WTC11 (cell line): ENCODE measurements around the gene DDX20. TPM values are rescaled to one million over a fixed set of nuclear protein-coding genes. Genes with fewer than 3 reads are reported as not detected.
"Not testable (repeated sequence)": the region's sequence is repeated elsewhere in the genome, so short reads cannot be mapped to it uniquely, and the experiment has no call there.

Source experiments
- ATAC-seq: fragments of 200-7000 bp; cut with Tn5 transposase; 2 replicates; pipeline ENCODE4 v1.10.0; 2021; ENCODE audit warnings: mild to moderate bottlenecking, moderate library complexity
- CTCF ChIA-PET: fragments of 300-600 bp; sonication (Branson Sonifier 250); formaldehyde crosslinking; loops from one replicate; lab custom pipeline; 2021; ENCODE audit warnings: antibody characterized with exemption; lab: Charles Lee
- POLR2A ChIA-PET: fragments of 350-600 bp; sonication (Branson Sonifier 250); formaldehyde crosslinking; loops from one replicate; lab custom pipeline; 2021; ENCODE audit warnings: antibody characterized with exemption; lab: Charles Lee
- DNase-seq: peaks from one replicate; pipeline ENCODE4 v3.0.0; 2021; ENCODE audit warnings: low spot score
- H3K27ac Mint-ChIP-seq: 2 replicates; pipeline ENCODE4 v1.8.0; 2021; ENCODE audit warnings: mixed read lengths
- H3K27me3 Mint-ChIP-seq: 2 replicates; pipeline ENCODE4 v1.8.0; 2021; ENCODE audit warnings: low read depth, mild to moderate bottlenecking, moderate library complexity, mixed read lengths
- H3K36me3 Mint-ChIP-seq: 2 replicates; pipeline ENCODE4 v1.8.0; 2021; ENCODE audit warnings: mixed read lengths
- H3K4me1 Mint-ChIP-seq: 2 replicates; pipeline ENCODE4 v1.8.0; 2022; ENCODE audit warnings: mixed read lengths
- H3K4me3 Mint-ChIP-seq: 2 replicates; pipeline ENCODE4 v1.8.0; 2021; ENCODE audit warnings: mild to moderate bottlenecking, moderate library complexity, mixed read lengths
- H3K9me3 Mint-ChIP-seq: 2 replicates; pipeline ENCODE4 v1.8.0; 2021; ENCODE audit warnings: mixed read lengths
- ATF6 ChIP-seq: sonication (generic); formaldehyde crosslinking; IDR thresholded peaks from 2 replicates; pipeline ENCODE4 v1.8.1; 2023; ENCODE audit warnings: mild to moderate bottlenecking, missing genetic modification reagents
- CTCF ChIP-seq: fragments of 200-600 bp; IDR thresholded peaks from 2 replicates; pipeline ENCODE4 v1.8.0; 2022; ENCODE audit warnings: antibody characterized with exemption
- ELF4 ChIP-seq: sonication (generic); formaldehyde crosslinking; IDR thresholded peaks from 2 replicates; pipeline ENCODE4 v1.8.1; 2022; ENCODE audit warnings: low read depth, mild to moderate bottlenecking, moderate library complexity, missing genetic modification reagents
- JUN ChIP-seq: sonication (generic); formaldehyde crosslinking; IDR thresholded peaks from 2 replicates; pipeline ENCODE4 v1.8.0; 2023; ENCODE audit warnings: mild to moderate bottlenecking, missing genetic modification reagents
- MXD4 ChIP-seq: fragments of 250-450 bp; sonication (Bioruptor Pico); IDR thresholded peaks from 2 replicates; pipeline ENCODE4 v1.8.0; 2021; ENCODE audit warnings: mild to moderate bottlenecking, moderate library complexity, borderline replicate concordance
- MYBL2 ChIP-seq: sonication (generic); formaldehyde crosslinking; IDR thresholded peaks from 2 replicates; pipeline ENCODE4 v1.8.1; 2023; ENCODE audit warnings: mild to moderate bottlenecking, moderate library complexity, missing genetic modification reagents
- NFE2L1 ChIP-seq: sonication (generic); formaldehyde crosslinking; IDR thresholded peaks from 2 replicates; pipeline ENCODE4 v1.8.1; 2023; ENCODE audit warnings: missing genetic modification reagents
- NFYB ChIP-seq: sonication (generic); formaldehyde crosslinking; conservative IDR thresholded peaks from 2 replicates; pipeline ENCODE4 v1.8.0; 2022; ENCODE audit warnings: low read depth, missing genetic modification reagents
- NR2C2 ChIP-seq: sonication (generic); formaldehyde crosslinking; IDR thresholded peaks from 2 replicates; pipeline ENCODE4 v1.8.0; 2022; ENCODE audit warnings: mild to moderate bottlenecking, missing genetic modification reagents
- OVOL2 ChIP-seq: fragments of 250-450 bp; sonication (Bioruptor Pico); IDR thresholded peaks from 2 replicates; pipeline ENCODE4 v1.9.0; 2021; ENCODE audit warnings: mild to moderate bottlenecking, borderline replicate concordance
- PRDM15 ChIP-seq: sonication (generic); formaldehyde crosslinking; IDR thresholded peaks from 2 replicates; pipeline ENCODE4 v1.8.0; 2022; ENCODE audit warnings: missing genetic modification reagents
- RORB ChIP-seq: fragments of 250-450 bp; sonication (Bioruptor Pico); IDR thresholded peaks from 2 replicates; pipeline ENCODE4 v1.9.0; 2021; ENCODE audit warnings: mild to moderate bottlenecking
- SP1 ChIP-seq: sonication (generic); formaldehyde crosslinking; conservative IDR thresholded peaks from 2 replicates; pipeline ENCODE4 v1.8.1; 2022; ENCODE audit warnings: missing genetic modification reagents
- ZNF121 ChIP-seq: sonication (generic); formaldehyde crosslinking; IDR thresholded peaks from 2 replicates; pipeline ENCODE4 v1.8.0; 2023; ENCODE audit warnings: missing genetic modification reagents
- ZNF138 ChIP-seq: sonication (generic); formaldehyde crosslinking; conservative IDR thresholded peaks from 2 replicates; pipeline ENCODE4 v1.8.1; 2022; ENCODE audit warnings: mild to moderate bottlenecking, moderate library complexity, missing genetic modification reagents
- ZNF396 ChIP-seq: fragments of 250-450 bp; sonication (Bioruptor Pico); IDR thresholded peaks from 2 replicates; pipeline ENCODE4 v1.8.0; 2021; ENCODE audit warnings: mild to moderate bottlenecking, moderate library complexity, borderline replicate concordance
- ZNF512 ChIP-seq: sonication (generic); formaldehyde crosslinking; IDR thresholded peaks from 2 replicates; pipeline ENCODE4 v1.8.1; 2022; ENCODE audit warnings: missing genetic modification reagents, borderline replicate concordance
- total RNA-seq: library from RNA; stranded (reverse); gene quantifications from 3 replicates; pipeline ENCODE4 v1.2.3, GENCODE V29; 2021
- TF ChIP-seq, protein P1 (sequence below): sonication (generic); formaldehyde crosslinking; IDR thresholded peaks from 2 replicates; pipeline ENCODE4 v1.8.0; 2022; ENCODE audit warnings: mild to moderate bottlenecking, missing genetic modification reagents
- TF ChIP-seq, protein P2 (sequence below): sonication (generic); formaldehyde crosslinking; IDR thresholded peaks from 2 replicates; pipeline ENCODE4 v1.8.1; 2022; ENCODE audit warnings: low read depth, mild to moderate bottlenecking, moderate library complexity, missing genetic modification reagents, borderline replicate concordance
- TF ChIP-seq, protein P3 (sequence below): sonication (generic); formaldehyde crosslinking; IDR thresholded peaks from 2 replicates; pipeline ENCODE4 v1.8.1; 2023; ENCODE audit warnings: mild to moderate bottlenecking, missing genetic modification reagents, moderate library complexity

The DDX20 gene
- total RNA-seq, 1 experiment from 2014 or later = 19.3 TPM

- no peak overlapping the region for H3K27ac Mint-ChIP-seq
- H3K27me3 Mint-ChIP-seq = no peaks in the 10 kb centered on the region
- peaks cover 2% of the 10 kb centered on the region; the same call in 1 of the 2 replicates for H3K36me3 Mint-ChIP-seq
- CTCF ChIA-PET = no interaction called here
- TF ChIP-seq CTCF (no peak), NFE2L1 (CRISPR knock-in tag) (no peak), NFYB (CRISPR knock-in tag) (no peak), ZNF396 (CRISPR knock-in tag) (no peak), PRDM15 (CRISPR knock-in tag) (no peak), ZNF121 (CRISPR knock-in tag) (no peak), ELF4 (CRISPR knock-in tag) (no peak), ZNF512 (CRISPR knock-in tag) (no peak), ZNF138 (CRISPR knock-in tag) (no peak), JUN (no peak), RORB (no peak), MXD4 (CRISPR knock-in tag) (no peak), OVOL2 (CRISPR knock-in tag) (no peak), ATF6 (CRISPR knock-in tag) (no peak), MYBL2 (CRISPR knock-in tag) (no peak), SP1 (CRISPR knock-in tag) (no peak), NR2C2 (CRISPR knock-in tag) (no peak)
- TF ChIP-seq, protein P1, sequence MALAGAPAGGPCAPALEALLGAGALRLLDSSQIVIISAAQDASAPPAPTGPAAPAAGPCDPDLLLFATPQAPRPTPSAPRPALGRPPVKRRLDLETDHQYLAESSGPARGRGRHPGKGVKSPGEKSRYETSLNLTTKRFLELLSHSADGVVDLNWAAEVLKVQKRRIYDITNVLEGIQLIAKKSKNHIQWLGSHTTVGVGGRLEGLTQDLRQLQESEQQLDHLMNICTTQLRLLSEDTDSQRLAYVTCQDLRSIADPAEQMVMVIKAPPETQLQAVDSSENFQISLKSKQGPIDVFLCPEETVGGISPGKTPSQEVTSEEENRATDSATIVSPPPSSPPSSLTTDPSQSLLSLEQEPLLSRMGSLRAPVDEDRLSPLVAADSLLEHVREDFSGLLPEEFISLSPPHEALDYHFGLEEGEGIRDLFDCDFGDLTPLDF (CRISPR knock-in tag) = no peak
- TF ChIP-seq, protein P2, sequence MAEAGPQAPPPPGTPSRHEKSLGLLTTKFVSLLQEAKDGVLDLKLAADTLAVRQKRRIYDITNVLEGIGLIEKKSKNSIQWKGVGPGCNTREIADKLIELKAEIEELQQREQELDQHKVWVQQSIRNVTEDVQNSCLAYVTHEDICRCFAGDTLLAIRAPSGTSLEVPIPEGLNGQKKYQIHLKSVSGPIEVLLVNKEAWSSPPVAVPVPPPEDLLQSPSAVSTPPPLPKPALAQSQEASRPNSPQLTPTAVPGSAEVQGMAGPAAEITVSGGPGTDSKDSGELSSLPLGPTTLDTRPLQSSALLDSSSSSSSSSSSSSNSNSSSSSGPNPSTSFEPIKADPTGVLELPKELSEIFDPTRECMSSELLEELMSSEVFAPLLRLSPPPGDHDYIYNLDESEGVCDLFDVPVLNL (CRISPR knock-in tag) = no peak
- TF ChIP-seq, protein P3, sequence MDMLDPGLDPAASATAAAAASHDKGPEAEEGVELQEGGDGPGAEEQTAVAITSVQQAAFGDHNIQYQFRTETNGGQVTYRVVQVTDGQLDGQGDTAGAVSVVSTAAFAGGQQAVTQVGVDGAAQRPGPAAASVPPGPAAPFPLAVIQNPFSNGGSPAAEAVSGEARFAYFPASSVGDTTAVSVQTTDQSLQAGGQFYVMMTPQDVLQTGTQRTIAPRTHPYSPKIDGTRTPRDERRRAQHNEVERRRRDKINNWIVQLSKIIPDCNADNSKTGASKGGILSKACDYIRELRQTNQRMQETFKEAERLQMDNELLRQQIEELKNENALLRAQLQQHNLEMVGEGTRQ (CRISPR knock-in tag) = no peak
- TF ChIP-seq, all 79 proteins: peak for 0
- POLR2A ChIA-PET = no interaction called here
- Mint-ChIP-seq H3K4me3 (no peak overlapping the region), H3K4me1 (no peaks in the 10 kb centered on the region), H3K9me3 (no peaks in the 10 kb centered on the region)
- ATAC-seq (no peak), DNase-seq (no peak)
These were observed 42.9 kb downstream of the DDX20 start for GRCh38 chr1:111798580-111798979.

DNA sequence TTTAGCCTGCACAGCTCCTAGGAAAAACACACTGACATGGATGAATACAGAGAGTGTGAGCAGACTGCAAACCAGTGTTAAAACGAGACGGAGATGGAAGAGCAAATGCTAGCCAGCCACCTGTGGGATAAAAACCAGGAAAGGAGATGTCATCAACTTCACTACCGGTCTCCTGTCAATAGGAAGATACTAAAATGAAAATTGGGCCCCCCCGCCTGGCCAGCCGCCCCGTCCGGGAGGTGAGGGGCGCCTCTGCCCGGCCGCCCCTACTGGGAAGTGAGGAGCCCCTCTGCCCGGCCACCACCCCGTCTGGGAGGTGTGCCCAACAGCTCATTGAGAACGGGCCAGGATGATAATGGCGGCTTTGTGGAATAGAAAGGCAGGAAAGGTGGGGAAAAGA lies 44.0 kb downstream of the DDX20 start:
- H3K27me3 Mint-ChIP-seq, DNase-seq, H3K27ac Mint-ChIP-seq, H3K36me3 Mint-ChIP-seq, CTCF ChIA-PET, H3K4me1 Mint-ChIP-seq, POLR2A ChIA-PET, H3K4me3 Mint-ChIP-seq, H3K9me3 Mint-ChIP-seq, ATAC-seq: not testable (repeated sequence)
